M059J (cell line): ENCODE data around the gene PCNX2. TPM values are rescaled to one million over a fixed set of nuclear protein-coding genes. Genes with fewer than 3 reads are reported as not detected.

Experiments
- DNase-seq: peaks from one replicate; pipeline ENCODE4 v3.0.0-alpha.2; 2012; ENCODE audit warnings: low read depth
- total RNA-seq: library from RNA; depleted of rRNA; stranded (reverse); fragments of >200 nt; shearing (Covaris generic); gene quantifications from 2 replicates; pipeline ENCODE4 v1.2.3, GENCODE V29; 2014; rRNA removed

PCNX2 gene, protein sequence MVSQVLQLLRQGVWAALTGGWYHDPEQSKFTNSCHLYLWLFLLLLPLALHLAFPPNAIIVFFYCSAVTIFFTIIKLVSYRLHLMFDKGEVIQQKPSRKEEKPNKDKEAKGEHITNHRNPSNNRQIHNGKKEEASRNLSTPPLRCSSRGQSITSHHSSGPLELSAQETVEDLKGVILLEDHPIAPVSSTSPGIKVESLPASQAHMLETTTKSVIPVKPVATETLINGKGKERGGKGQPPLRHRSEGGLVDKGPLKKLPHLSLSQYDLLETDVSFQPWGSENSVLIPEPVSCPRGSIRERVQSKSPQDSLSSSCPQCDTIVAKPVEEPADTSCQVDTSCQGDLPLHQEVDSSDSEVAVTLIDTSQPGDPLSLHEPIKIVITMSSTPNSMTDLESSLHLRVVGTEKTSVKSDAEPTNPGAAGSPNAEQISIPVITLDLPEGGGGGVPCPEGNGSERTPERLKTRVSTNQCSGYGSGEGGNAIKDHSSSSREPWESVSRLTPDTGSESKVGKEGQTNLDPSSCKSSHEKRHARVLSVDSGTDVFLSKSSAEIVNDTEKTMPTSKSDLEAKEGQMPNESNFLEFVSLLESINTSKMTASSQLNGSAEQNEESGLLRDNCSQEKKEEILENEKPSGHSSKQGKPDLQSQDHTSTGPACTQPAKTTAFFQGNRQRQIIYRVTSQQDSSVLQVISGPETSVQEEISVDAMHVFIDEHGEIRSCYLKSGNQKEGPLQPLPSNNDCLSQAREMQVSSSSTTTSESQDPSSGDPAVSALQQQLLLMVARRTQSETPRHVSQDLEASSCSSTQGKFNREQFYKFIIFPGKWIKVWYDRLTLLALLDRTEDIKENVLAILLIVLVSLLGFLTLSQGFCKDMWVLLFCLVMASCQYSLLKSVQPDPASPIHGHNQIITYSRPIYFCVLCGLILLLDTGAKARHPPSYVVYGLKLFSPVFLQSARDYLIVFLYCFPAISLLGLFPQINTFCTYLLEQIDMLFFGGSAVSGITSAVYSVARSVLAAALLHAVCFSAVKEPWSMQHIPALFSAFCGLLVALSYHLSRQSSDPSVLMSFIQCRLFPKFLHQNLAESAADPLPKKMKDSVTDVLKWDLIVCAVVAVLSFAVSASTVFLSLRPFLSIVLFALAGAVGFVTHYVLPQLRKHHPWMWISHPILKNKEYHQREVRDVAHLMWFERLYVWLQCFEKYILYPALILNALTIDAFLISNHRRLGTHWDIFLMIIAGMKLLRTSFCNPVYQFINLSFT (N-terminal part only)
- 14.4 and 14.9 TPM in 2 replicates for total RNA-seq

DNA sequence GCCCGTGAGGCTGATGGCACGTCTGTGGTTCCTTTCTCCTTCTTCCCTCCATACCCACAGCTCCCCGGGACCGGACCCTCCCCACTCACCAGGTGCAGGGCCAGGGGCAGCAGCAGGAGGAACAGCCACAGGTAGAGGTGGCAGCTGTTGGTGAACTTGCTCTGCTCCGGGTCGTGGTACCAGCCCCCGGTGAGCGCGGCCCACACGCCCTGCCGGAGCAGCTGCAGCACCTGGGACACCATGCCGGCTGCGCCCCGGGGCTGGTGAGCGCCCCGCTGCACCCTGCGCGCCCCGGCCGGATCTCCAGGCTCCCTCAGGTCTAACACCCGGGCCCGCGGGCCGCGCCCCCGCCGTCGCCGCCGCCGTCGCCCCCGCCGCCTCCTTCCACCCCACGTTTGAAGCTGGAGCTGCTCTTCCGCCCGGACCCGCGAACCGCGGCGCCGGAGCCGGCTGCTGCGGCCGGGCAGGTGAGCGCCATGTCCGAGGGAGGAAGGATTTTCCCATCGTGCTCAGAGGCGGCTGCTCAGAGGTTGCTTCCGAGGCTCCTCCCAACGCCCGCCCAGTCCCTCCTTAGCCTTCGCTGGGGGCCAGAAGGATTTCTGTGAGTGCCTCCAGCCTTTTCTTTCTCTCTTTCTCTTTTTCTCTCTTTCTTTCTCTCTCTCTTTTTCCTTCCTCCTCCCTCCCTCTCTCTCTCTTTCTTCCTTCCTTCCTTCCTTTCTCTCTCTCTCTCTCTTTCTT lies at the start of gene PCNX2:
PCNX2 (minus strand) TSS at position 489 of the 738 bp plus-strand sequence; CDS start at position 242, 247 bp downstream.
- peak; percentile 76 for DNase-seq

DNA sequence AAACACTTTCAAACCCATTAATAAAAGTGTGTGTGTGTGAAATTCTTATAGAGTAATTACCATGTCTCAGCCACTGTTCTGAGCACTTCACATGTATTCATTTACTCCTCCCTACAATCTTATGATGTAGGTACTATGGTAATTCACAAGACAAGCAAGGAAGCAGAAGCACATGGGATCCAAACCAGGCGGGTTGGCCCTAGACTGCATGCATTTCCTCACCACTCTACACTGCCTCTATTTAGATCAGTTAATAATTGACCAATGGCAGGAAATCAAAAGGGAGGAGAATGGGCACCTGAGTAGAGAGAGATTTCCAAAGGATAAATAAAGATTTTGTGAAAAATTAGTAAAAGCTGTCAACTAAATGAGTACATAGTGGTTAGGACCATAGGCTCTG lies 47.7 kb upstream of the PCNX2 start:
- no peak for DNase-seq

DNA sequence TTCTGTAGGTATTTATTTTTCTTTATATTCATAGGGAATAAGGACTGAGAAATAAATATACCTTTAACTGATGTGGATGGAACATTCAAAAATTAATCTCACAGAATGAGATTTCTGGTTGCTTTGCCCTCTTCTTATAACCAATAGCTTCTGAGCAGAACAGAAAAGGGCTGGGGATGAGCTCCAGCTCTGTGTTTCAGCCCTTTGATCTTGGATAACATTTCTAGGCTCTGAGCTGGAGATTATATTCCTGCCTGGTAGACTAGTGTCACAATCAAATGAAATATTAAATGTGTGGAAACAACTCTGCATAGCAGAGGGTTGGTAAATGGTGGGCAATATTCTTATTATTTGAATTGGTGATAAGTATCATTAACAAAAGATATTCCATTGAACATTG lies 46.6 kb upstream of the PCNX2 start:
- no peak for DNase-seq

DNA sequence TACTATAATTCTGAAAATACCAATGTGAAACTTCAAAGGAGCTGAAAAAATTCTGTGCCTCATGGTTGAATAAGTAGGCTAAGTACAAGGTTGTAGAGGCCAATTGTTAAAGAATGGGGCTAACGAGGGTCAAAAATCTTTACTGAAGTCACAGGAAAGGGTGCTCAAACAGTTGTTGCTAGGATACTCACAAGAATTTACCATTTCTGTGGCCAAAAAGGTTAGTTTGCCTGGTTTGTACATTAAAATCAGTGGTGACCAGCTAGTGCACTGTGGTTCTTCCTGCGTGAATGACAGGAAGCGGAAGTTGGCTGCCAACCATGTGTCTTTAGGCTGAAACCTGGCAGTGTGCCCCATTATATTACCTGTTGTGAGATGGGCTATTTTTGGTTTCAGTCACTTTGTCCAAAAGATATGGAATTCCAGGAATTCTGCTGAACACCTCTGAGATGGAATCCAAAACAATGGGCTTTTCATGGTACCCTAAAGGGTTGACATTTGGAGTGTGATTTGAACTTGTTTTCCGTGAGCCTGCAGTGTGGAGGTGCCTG lies 45.5 kb upstream of the PCNX2 start:
- peak; percentile 15 for DNase-seq

DNA sequence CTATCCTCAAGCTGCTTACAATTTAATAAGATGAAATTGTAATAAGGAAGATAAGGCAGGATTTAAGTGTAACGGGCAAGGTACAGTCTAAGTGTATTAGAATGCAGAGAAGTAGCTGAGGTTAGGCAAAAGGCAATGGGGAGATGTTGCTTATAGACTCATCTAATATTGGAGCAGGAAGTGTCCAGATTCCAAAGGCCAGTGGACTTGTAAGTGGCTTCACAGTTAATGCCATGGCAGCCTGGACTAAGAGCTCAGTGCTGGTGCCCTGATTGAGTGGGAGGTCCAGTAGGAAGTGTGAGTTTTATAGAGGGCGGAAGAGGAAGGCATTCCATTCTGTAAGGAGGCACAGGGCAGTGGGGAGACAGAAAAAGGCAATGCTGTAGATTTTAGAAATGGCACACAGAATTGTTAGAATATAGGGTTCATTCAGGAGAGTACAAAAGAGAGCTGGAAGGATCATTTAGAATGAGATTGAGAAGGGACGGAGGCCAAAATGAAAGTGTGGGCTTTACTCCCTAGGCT lies 44.6 kb upstream of the PCNX2 start:
- DNase-seq = no peak

DNA sequence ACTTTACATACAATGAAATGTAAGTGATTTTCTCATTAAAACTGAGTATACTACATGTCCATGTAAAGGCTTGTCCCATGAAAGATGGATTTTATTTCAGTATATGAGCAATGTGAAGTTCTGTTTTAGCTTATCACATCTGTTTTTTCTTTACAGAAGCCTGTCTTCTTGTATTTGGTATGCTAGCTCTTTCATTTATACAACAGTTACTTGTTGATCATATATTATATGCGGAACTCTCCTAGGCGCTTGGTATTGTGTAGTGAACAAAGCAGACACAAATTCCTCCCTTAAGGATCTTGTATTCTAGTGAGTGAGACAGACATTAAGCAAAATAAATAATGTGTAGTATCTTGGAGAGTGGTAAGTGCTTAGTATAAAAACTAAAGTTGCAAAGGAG lies 42.6 kb upstream of the PCNX2 start:
- DNase-seq = no peak

DNA sequence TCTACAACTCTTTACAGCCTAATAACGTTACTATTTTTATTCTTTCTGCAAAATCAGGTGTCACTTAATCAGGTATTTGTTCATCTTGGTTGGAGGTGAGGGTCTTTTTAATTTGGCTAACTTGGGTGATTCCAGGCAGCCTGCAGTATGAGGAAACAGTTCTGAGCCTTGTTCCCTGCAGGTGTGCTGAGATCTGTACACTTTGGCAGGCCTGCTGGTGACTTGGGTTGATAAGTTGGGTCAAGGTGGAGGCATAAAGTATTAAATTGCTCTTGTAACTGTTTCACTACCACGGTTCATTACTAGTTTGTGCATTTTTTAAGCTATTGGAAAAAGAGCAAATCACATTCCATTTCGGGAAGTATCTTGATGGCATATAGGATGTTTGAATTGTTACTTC lies 42.0 kb upstream of the PCNX2 start:
- DNase-seq = no peak

DNA sequence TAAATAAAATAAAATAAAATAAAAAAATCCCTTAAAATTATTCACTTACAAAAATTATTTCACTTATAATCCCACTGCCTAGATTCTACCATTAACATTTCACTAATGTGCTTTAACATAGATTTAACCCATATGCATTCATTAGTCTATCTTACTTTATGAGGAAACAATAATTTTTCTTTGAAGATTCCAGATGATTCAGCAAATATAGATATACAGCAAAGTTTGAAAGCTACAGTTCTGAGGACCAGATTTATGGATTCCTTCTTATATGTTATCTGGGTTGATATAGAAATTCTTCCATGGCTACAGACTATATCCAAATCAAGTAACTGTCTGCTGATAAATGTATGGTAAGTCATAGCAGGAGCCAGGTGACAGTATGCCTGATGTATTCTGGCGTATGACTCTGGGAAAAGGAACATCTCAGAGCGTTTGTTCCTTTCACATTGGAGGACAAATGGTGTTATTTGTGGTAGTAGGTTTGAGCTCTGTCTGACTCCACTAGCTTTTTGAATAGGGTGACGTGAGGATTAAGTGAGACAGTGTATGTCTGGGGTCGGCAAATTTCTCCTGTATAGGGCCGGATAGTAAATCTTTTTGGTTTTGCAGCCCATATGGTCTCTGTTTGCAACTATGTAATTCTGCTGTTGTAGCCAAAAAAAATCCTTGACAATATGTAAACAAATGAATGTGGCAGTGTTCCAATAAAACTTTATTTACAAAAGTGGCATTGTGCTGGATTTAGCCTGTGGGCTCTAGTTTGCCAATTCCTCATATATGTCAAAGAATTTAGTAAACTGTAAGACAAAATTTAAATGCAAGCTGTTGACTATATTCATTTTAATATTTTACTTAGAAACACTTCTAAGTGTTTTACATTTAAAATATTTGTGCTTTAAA lies 41.3 kb upstream of the PCNX2 start:
- no peak for DNase-seq

DNA sequence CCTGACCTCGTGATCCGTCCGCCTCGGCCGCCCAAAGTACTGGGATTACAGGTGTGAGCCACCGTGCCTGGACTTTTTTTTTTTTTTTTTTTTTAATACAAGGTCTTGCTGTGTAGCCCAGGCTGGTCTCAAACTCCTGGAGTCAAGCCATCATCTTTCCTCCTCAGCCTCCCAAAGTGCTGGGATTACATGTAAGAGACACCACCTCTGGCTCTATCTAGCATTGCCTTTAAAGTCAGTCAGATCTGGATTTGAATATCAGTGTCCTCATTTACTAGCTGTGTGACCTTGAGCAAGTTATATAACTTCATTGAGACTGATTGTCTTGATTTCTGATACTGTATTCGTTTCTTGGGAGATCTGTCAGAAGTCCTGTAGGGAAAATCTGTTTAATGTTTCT lies 38.6 kb upstream of the PCNX2 start:
- DNase-seq = no peak

DNA sequence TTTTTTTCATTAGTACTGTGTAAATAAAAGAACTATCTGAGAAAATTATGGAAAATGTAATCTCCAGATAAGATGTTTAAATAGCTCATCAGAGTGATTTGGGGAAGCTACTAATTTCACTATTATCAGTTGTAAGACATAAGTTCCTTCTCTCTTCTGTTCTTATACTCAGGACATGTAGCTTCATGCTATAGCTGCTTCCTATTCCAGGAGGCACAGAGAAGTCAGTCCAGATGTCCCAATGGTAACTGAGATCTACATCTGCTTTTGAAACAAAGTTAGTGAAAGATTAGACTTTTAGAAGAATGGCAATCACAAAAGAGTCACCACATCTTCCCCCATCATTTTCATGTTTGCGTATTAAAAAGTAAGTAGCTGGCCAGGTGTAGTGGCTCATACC lies 37.6 kb upstream of the PCNX2 start:
- DNase-seq = no peak

DNA sequence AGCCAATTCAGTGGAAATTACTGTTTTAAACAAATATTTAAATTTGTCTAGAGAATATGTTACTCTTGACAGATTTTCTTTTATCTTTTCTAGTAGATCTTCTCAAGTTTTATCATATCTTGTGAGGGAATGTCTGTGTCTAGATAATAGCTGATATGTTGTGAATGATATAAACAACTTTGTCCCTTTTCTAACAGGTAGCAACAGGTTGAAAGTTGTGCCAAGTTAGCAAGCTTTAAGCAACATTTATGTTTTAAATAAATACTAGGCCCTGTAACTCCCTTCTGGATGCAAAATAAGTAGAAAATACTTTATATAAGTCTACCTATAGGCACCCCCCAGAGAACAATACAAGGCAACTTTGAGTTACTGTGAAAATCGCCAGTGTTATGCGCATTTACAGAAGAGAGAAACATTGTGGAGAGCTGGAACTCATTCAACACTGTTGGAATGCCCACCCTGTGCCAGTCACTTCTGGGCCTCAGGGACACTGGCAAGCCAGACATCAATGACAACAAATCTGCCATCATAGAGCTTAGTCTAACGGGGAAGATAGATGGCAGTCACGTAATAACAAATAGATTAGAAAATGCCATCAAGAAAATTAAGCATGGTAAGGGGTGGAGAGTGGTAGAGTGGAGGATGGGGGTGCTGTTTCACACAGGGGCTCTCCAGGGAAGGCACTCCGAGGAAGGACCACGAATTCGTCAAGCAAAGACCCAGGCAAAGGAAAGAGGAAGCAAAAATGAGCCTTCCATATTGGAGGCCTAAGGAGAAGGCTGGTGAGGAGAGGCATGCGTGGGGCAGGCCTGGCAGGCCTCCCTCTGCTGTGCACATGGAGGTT lies 36.4 kb upstream of the PCNX2 start:
- no peak for DNase-seq

DNA sequence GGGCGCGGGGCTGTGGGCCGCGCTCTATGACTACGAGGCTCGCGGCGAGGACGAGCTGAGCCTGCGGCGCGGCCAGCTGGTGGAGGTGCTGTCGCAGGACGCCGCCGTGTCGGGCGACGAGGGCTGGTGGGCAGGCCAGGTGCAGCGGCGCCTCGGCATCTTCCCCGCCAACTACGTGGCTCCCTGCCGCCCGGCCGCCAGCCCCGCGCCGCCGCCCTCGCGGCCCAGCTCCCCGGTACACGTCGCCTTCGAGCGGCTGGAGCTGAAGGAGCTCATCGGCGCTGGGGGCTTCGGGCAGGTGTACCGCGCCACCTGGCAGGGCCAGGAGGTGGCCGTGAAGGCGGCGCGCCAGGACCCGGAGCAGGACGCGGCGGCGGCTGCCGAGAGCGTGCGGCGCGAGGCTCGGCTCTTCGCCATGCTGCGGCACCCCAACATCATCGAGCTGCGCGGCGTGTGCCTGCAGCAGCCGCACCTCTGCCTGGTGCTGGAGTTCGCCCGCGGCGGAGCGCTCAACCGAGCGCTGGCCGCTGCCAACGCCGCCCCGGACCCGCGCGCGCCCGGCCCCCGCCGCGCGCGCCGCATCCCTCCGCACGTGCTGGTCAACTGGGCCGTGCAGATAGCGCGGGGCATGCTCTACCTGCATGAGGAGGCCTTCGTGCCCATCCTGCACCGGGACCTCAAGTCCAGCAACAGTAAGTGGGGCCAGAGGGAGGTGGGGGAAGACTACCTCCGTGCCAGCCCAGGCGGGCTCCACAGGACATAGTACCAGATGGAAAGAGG lies 32.8 kb upstream of the PCNX2 start:
- DNase-seq = peak; percentile 34

DNA sequence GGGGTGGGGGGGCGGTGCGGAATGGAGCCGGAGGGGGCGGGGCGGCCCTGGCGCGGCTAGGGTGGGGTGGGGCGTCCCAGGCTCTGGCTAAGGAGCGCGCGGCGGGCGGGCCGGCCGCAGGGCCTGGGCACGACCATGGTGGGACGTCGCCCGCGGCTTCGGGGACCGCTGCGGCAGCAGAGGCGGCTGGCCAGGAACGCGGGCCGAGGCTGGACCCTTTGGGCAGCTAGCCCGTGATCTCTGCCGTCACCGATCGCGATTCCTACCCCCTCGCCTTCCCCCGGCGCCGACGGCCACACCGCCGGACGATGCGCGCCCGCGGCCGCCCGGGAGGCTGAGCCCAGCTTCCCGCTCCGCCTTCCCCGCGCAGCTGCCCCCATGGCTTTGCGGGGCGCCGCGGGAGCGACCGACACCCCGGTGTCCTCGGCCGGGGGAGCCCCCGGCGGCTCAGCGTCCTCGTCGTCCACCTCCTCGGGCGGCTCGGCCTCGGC lies 32.2 kb upstream of the PCNX2 start, which contains the start of gene MAP3K21:
MAP3K21 (plus strand) TSS at position 74 of the 491 bp plus-strand sequence; CDS start at position 379, 305 bp downstream.
- DNase-seq = no peak

DNA sequence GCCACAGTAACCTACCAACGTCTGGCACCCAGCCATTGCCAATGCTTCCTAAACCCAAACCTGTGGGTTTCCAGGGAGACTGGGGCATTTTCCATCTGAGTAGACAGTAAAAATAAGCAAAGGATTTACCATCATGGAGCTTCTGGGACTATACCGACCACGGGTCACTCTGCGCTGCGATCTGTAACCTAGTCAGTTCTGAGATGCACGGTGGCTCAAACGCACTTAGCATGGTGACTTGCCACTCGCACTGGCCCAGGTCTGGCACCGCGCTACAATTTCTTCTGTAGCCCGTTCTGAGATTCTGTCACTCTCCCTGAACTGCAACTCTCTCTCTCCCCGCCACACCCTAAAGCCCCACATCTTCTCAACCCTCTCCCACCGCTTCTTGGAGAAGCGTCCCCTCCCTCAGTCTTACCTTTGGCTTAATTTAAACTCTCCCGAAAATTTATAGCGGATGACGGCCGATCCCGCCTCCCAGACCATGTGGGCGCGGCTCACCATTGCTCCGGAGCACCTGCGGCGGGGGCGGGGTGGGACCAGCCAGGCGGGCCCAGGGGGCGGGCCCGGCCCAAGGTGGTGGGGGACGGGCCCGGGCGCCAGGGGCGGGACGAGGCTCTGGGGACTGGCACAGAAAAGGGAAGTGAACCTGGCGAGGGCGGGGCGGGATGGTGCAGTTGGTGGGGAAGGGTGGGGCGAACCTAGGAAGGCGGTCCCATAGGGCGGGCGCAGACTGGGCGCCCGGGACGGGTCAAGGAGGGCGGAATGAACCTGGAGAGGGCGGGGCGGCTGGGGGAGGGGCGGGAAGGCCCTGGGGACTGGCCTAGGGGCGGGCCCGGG lies 31.5 kb upstream of the PCNX2 start:
- DNase-seq = peak; percentile 87

DNA sequence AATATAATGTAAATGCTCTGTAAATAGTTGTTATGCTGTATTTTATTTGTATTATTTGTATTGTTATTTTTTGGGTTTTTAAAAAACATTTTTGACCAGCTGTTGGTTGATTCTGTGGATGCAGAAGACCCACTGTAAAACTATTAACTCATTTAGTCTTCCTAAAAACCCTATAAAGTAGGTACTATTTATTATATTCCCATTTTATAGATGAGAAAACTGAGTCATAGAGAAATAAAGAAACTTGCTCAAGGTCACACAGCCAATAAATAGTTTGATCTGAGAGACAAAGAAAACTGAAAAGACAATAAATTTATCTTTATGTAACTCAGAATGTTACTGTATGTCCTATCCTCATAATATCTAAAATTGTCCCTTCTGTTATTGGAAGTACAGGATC lies 30.8 kb upstream of the PCNX2 start:
- DNase-seq = no peak

DNA sequence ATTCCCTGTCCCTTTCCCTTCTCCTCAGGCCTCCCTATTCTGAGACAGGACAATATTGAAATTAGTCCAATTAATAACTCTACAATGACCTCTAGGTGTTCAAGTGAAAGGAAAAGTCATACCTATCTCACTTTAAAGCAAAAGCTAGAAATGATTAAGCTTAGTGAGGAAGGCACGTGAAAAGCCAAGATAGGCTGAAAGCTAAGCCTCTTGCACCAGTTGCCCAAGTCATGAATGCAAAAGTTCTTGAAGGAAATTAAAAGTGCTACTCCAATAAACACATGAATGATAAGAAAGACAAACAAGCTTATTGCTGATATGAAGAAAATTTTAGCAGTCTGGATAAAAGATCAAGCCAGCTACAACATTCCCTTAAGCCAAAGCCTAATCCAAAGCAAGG lies 28.2 kb upstream of the PCNX2 start:
- no peak for DNase-seq

DNA sequence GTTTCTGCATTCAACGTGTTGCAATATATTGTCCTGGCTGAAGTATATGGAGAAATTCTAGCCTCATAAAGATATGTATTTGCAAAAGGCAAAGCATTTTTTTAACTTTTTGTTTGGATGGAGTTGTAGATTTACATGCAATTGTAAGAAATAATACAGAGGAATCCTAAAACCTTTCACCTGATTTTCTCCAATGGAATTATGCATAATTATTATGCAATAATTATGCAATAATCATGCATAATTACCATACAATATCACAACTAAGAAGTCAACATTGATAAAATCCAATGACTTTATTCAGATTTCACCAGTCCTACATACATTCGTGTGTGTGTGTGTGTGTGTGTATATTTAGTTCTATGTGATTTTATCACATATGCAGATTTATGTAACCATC lies 24.5 kb upstream of the PCNX2 start:
- no peak for DNase-seq
